GM21737 (cell line): ENCODE measurements around the gene LAMC1.
A peak's percentile ranks its signal among the peaks of the same experiment; 100 is the strongest.
"Not testable (repeated sequence)": the region's sequence is repeated elsewhere in the genome, so short reads cannot be mapped to it uniquely, and the experiment has no call there.

Source experiments
- ATAC-seq: cut with Tn5 transposase; IDR thresholded peaks from one replicate; pipeline ENCODE4 v1.9.1; 2021; ENCODE audit warnings: mild to moderate bottlenecking, moderate library complexity; ENCODE audit not compliant: unreplicated experiment

Gene LAMC1

DNA sequence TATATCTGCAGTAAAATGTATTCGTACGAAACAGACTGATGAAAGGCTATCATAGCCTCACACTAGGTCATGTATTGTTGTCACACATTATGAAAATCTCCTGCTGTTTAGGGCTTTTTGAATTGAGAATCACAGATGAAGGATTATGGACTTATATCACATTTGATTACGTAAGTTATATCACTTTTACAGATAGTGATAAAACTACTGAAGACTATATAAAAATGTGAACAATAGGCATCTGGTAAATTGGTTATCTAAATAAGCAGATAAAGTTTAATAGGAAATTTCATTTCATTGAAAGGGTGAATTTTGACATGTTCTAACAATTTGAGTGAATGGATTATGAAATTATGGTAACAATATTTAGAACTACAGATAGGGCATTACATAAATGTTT lies 20.0 kb downstream of the LAMC1 start:
- no peak for ATAC-seq

DNA sequence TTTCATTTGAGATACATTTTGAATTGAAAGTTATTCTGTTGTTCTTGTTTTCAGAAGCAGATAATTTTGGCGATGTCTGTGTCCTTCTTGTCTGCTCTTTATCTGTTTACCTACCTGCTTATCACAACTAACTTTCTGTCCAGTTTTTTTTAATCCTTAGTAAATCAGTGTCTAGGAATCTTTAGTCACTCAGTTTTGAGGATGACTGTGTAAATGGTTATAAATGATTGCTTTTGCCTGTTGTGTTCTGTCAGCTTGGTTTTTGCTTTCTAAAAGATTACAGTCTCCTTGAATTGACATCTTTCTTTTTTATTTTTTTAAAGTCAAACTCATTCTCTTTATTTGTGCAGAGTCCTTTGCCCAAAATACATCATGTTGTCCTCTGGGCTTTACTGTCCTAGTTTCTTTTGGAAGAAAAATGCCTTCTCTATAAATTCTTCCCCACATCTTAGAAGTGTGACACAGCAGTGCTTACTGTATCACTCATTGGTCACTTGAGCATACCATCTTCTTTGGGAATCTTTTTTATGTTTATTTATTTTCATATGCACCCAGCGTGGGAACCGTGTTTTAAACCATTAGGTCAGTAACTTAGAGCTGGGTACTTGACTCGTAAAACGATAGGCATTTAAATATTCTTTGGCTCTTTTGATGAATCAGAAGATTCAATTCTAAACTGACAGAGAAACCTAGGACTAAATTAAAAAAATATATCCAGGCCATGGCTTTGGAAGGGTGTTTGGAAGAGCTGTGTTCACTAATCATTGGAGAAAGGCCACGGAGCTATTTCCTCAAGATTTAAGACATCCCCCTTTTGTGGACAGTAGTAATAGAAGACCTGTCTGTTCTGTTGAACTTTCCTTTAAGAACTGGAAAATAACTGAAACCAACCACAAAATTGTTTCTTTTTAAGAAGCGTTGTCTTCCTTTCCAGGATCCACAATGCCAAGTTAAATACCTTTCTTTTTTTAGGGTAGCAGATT lies 20.9 kb downstream of the LAMC1 start:
- no peak for ATAC-seq

DNA sequence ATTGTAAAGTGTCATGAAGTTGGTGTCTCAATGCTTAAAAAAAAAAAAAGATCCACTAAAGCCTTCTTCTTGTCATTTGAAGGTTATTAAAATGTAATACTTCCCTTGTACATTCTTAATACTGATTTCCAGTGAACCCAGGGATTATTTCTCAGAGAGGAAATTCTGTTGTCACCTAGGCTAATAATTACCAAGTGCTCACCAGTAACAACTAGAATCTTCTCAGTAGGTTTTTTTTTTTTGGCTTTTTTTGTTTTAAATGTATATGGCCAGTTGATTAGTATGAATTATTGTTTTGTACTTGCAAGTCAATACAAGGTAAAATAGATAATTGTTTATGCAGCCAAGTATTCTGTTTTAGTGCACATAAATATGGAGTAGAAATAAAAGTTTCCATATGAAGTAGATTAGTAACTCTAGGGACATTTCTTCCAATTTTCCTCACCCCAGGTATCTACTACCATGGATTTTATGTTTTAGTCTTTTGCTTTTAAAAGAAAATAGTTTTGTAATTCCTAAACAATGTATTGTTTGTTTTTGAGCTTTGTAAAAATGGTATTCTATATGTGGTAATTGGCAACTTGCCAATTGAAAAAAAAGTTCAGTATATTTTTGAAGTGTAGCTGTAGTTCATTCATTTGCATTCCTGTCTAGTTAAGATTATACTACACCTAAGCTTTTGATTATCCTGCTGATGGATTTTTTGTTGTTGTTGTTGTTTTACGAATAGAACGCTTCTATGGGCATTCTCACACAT lies 21.9 kb downstream of the LAMC1 start:
- ATAC-seq: no peak

DNA sequence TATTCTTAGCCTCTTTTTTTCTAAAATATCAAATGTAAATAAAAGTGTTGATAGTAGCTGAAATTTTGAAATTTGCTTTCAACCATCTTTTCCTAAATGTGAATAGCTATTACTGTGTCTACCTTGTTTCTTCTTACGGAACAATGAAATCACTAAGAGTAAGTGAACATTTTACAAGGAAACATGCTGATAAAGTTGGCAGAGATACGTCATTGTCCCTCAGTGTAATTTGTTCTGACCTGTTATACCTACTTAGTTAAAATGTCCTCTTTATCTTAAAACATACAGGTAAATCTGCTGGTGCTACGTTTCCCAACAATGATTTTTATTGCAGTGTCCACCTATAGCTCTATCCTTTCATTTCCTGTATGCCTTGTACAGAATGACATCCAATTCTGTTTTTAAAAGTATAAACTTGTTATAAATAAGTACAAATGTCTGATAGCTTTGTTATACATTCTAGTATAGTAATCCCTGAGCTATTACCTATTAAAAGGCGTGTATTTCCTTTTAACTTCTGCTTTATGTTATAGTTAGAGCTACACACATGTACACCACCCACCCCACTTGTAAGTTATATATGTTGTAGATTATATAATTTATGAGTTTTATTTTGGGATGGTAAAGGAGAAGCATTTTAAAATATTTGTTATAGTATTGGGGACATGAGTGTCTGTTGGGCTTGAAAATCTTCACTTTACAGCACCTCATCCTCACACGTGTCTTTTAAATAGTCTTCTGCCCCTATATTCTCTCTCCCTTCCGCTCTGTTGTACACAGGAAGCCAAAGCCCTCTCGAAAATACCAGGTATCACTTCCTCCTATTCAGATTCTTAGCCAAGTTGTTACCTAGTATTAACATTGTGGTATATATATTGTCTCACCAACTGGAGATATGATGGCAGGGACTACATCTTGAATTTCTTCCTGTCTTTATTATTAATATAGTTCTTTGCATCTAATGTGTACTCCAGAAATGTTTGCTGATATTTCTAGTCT lies 25.2 kb downstream of the LAMC1 start:
- ATAC-seq: peak; percentile 97

DNA sequence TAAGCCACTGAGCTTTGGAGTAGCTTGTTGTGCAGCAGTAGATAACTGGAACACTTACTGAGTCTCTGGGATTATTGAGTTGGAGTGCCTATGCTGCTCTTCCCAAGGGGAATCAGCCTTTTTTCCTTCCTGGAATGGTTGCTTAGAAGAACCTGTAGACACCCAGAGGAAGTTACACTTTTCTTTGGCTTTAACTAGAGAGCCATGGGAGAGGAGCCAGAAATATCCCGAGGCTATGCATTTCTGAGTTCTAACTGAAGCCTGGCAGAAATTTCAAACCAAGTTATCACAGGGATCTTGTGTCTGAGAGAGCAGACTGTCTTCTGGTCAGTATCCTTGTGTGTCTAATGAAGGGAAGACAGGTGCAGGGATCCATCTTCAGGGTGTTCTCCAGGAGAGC lies 28.3 kb downstream of the LAMC1 start:
- no peak for ATAC-seq

DNA sequence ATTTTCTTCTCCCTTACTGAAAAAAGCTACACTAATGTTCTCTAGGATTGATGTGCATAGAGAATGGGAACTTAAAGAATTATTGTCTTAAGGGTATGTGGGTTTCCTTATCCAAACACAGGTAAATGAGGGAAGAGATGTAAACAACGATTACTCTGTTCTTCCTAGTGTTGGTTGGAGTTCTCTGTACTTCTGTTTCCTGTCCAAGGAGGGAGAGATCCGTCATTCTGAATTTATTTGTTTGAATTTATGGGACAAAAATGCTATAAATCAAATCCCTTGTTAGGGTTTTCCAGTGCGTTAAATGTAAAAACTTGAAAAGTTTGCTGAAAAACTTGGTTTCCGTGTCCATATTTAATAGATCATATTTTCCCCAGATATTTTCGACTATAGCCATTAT lies 29.6 kb downstream of the LAMC1 start:
- no peak for ATAC-seq

DNA sequence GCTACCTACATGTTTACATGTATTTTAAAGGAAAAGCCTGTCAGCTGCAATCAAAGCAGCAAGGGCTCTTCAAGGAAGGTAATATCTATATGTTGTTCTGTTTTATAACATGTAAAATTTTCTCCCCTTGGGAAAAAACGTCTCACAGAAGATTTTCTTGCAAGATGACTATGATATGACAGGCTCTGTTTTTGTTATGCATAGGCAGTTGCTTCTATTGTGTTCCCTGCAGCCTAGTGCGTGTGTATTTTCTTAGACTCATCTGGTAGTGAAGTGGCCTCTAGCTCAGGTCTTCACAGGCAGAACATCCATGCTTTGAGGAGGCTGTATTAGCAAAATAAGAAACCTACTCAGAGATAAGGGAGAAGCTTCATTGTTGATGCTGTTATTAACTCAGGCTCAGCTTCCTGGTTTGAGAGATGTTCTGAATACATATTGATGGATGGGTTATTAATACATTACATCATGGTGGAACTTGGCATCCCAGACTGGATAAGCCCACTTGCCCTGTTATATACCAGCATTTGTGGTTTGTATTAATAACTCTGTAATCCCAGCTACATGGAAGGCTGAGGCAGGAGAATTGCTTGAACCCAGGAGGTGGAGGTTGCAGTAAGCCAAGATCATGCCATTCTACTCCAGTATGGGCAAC lies 35.8 kb downstream of the LAMC1 start:
- ATAC-seq: no peak

DNA sequence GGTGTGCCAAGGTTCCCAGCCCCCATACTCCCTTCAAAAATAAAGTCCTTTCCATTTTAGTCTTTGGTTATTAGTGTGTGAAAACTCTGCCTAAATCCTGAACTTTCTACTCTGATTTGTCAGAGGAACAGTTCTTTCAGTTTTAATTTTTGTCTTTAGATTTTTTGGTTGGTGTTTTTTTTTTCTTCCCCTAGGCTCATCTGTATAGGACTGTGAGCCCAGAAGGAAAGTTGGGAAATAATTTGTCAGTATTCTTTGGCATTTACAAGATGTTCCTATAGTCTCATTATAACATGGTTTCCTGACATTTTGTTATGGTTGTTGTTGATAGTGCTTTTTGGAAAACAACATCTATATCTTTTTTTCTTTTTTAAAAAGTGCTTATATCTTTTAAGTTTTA lies 38.0 kb downstream of the LAMC1 start:
- no peak for ATAC-seq

DNA sequence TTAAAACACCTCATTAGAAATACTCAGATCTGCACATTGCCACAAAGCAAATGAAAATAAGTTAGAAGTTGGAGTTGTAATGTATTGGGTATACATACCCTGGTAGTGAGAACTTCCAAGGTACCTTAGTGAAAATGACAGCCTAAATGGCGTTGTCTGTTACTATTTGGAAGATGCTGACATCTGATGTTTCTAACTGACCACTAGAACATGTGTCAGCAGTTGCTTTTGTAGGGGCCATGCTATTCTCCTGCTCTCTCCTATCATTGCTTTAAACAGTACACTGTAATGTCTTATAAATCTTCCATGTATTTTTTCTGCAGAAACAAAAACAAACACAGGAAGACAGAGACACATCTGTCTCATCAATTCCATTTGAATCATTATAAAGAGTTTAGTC lies 40.1 kb downstream of the LAMC1 start:
- ATAC-seq: no peak

DNA sequence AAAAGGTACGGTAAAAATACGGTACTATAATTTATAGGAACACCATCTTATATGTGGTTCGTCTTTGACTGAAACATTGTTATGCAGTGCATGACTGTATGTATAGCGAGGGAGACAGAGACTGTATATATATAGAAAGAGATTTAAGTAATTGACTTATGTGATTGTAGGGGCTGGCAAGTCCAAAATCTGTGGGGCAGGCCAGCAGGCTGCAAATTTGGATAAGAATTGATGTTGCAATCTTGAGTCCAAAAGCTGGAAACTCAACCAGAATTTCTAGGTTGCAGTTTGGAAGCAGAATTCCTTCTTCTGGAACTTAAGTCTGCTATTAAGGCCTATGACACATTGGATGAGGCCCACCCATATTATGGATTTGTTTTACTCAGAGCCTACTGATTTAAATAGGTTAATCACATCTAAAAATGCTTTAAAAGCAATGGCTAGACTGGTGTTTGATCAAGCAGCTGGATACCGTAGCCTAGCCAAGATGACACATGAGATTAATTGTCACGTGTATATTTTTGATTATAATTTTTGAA lies 42.0 kb downstream of the LAMC1 start:
- no peak for ATAC-seq

DNA sequence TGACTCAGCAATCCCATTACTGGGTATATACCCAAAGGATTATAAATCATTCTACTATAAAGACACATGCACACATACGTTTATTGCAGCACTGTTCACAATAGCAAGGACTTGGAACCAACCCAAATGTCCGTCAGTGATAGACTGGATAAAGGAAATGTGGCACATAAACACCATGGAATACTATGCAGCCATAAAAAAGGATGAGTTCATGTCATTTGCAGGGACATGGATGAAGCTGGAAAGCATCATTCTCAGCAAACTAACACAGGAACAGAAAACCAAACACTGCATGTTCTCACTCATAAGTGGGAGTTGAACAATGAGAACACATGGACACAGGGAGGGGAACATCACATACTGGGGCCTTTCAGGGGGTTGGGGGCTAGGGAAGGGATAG lies 43.2 kb downstream of the LAMC1 start:
- ATAC-seq: not testable (repeated sequence)

DNA sequence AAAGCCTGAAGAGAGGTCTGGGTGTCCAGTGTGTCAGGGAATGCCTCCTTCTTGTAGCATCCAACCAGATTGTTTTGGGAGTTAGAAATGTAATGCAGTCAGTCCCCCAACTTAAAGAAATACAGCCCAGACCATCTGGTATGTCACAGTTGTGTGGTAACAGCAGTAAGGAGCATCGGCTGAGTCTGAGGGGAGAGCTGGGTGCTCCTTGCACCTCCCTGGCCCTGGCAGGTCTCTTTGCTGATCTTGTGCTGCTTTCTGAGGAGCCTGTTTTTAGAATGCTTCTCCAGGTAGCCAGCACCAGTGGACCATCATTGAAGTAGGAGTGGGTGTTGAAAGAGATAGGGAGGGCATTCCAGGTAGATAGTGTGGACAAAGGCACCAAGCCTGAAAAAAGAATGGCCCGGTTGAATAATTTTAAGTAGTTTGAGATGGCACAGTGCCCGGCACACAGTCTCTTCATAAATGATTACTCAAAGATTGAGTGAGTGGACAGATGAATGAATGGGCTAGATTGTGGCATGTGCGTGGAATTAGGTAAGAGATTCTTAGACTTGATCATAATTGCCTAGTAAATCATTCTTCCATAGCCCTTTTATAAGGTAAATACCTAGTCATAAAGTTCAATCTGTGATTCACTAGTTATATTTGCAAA lies 46.5 kb downstream of the LAMC1 start:
- no peak for ATAC-seq

DNA sequence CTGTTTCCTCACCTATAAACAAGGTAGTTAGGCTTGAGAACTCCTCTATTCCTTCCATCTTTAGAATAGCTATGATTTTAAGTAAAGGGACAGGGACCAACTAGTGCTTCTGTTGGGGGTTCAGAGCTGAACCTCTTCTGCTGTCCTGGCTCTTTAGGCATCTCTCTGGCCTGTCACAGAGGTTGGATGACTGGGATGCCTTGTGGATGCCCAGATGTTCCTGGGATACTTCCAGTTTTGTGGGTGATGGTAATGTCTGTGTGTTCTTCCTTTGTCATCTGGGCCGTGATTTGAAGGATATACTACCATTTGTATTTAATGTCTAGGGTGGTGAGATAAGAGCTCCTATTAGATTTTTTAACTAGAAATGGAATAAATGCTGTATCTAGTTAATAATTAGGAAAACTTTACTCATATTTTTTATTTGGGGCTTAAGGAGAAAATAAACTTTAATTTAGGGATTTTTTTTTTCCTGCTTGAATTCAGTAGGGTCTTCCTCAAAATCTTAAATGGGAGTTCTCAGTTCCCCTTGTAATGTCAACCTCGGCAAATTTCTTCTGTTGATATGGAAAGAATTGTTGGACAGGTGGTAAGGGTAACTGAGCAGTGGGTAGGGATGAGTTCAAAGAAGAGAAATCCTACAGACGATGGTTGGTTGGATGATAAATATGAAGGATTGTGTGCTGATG lies 47.2 kb downstream of the LAMC1 start:
- ATAC-seq: no peak

DNA sequence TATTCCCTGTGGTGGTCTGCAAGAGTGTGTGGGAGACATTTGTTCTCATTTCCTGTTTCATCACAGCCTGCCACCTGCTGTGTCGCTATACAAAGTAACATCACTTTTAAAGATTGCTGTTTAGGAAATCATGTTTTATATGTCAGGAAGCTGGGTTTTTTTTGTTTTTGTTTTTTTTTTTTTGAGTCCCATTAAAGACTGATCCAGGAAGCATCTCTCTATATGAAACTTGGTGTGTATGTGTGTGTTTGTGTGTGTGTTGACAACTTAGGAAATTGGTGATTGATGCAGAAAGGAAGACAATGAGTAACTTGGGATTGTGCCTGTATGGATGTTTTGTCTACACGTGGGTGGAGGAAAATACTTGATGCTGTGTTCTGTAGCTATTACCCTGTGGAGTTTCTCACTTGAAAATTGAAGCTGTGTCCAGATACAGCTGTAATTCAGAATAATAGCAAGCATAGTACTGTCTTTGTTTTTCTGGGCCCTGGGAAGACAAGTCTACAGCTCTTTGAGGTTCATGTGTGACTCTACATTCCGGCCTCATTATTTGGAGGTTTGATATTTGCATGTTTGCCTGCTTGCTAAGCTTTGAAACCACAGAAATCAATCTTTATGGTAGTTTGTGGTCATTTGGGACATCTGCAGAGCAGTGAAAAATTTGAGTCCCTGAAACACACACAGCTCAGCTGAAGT lies 47.9 kb downstream of the LAMC1 start:
- peak; percentile 78 for ATAC-seq

DNA sequence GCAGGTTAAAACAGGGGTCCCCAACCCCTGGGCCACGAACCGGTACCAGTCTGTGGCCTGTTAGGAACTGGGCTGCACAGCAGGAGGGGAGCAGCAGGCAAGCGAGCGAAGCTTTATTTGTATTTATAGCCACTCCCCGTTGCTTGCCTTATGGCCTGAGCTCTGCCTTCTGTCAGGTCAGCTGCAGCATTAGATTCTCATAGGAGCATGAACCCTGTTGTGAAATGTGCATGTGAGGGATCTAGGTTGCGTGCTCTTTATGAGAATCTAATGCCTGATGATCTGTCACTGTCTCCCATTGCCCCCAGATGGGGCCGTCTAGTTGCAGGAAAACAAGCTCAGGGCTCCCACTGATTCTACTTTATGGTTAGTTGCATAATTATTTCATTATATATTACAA lies 49.4 kb downstream of the LAMC1 start:
- ATAC-seq: not testable (repeated sequence)

DNA sequence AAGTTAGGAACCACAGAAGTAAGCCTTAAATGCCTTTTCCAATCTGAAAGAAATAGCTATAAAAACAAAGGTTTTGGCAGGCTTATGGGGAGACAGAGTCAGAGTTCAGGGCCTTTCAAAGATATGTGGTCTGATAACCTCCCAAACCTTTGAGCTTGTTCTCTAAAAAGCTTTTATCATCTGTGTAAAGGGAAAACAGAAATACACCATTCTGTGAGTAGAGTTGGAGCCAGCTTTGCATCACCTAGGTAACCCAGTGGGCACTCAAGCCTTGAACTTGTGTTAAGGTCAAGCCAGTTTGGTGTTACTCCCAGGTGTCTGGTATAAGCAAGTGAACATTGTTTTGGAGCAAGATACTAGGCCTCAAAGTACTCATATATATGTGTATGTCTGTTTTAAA lies 50.1 kb downstream of the LAMC1 start:
- no peak for ATAC-seq

DNA sequence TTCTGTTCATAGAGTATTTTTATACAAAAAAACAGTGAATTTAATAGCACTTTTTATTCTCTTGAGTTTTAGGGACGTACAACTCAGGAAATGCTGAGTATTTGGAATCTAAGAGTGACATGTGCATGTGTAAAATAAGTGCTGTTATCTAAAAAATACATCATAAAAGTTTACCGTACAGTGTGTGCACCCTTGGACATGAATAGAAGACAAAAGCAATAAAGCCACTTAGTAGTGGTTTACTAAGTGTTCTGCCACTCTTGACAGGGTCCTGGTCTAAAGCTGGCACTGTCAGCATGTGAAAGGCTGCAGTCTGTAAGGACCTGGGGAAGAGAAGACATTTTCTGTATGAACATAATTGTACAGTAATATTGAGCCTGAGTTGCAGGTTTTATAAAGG lies 51.0 kb downstream of the LAMC1 start:
- ATAC-seq: no peak

DNA sequence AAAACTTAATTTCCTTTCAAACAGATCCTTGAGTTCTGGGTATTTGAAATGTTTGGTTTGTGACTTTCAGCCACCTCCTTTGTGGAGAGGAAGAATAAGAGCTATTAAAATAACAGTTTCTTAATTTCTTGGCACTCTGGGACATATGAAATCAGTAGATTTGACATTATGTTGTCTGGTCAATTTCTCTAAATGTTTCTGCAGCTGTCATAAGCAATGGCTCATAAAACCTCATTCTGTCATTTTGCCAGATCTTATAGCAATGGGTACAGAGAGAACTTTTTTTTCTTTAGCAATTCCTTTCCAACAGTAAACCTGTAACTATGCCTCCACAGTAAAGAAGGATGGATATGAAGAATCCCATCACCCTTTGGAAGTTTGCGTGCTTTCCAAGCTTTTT lies 52.6 kb downstream of the LAMC1 start:
- ATAC-seq: no peak
